Loucy (cell line): Measurements from ENCODE around the gene ACP3.
"Not testable (repeated sequence)": the region's sequence is repeated elsewhere in the genome, so short reads cannot be mapped to it uniquely, and the experiment has no call there.

Source experiments
- EZH2phosphoT487 ChIP-seq: fragments of 200-600 bp; IDR thresholded peaks from 2 replicates; pipeline ENCODE4 v1.6.1; 2018; ENCODE audit warnings: antibody characterized with exemption, mild to moderate bottlenecking, moderate library complexity, borderline replicate concordance
- TF ChIP-seq, protein P1 (sequence below): fragments of 200-600 bp; sonication (generic); conservative IDR thresholded peaks from 2 replicates; pipeline ENCODE4 v1.5.1; 2014; ENCODE audit warnings: mild to moderate bottlenecking, antibody characterized with exemption, low read length

DNA sequence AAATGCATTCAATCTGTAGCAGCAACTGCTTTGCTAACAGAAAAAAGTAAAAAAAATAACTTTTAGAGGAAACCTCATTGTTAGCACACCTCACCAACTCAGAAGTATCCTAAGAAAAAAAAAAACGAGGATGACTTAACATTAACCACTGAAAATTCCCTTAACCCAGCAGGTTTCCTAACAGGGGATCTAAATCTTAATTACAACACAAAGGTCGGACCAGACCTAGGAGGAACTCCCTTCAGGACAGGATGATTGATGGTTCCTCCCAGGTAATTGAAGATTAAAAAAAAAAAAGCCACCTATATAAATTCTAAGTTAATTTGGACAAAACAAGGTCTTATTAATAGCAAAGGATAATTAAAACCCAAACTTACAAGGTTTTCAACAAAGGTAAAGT lies 12.9 kb upstream of the ACP3 start:
- TF ChIP-seq, protein P1, sequence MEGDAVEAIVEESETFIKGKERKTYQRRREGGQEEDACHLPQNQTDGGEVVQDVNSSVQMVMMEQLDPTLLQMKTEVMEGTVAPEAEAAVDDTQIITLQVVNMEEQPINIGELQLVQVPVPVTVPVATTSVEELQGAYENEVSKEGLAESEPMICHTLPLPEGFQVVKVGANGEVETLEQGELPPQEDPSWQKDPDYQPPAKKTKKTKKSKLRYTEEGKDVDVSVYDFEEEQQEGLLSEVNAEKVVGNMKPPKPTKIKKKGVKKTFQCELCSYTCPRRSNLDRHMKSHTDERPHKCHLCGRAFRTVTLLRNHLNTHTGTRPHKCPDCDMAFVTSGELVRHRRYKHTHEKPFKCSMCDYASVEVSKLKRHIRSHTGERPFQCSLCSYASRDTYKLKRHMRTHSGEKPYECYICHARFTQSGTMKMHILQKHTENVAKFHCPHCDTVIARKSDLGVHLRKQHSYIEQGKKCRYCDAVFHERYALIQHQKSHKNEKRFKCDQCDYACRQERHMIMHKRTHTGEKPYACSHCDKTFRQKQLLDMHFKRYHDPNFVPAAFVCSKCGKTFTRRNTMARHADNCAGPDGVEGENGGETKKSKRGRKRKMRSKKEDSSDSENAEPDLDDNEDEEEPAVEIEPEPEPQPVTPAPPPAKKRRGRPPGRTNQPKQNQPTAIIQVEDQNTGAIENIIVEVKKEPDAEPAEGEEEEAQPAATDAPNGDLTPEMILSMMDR = not testable (repeated sequence)
- not testable (repeated sequence) for TF ChIP-seq EZH2phosphoT487
